UCSD-AML1 (cell line): ENCODE results near the gene NBL1.
"Not testable (repeated sequence)": the region's sequence is repeated elsewhere in the genome, so short reads cannot be mapped to it uniquely, and the experiment has no call there.

Experiments
- DNase-seq: peaks from one replicate; lab custom pipeline; 2025; ENCODE audit not compliant: unreplicated experiment; lab: John Stamatoyannopoulos, UW

NBL1 gene

DNA sequence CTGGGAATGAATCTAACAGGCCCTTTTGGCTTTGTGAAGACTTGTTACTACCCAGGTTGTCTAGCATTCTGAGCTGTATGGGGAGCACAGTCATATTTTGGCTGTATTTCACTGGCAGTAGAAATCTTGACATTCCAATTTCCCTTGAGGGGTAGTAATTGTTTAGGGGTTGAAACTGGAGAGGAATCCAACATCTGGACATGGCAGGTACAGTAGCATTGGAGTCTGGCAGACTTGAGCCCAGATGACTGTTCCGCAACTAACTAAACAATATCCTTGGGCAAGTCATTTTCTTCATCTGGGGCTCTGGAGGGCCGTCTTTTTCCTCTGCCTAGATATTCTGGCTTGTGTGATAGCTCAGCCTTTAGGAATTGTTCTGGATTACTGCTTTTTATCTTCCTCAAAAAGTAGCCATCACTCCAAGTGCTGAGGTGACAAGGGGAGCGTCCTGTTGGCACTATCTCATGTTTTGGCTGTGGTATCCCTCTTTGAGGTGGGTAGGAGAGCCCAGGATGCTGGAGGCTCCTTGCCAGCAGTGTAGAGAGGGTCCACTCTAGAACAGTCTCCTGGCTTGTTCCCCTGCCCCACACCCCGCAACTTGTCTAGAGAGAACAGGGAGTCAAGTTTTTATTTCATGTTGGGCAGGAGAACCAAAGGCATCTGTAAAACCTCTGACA, 22.7 kb upstream of the NBL1 start:
- no peak for DNase-seq

GRCh38 chr1:19622204-19622603, 21.9 kb upstream of the NBL1 start:
- no peak for DNase-seq

DNA sequence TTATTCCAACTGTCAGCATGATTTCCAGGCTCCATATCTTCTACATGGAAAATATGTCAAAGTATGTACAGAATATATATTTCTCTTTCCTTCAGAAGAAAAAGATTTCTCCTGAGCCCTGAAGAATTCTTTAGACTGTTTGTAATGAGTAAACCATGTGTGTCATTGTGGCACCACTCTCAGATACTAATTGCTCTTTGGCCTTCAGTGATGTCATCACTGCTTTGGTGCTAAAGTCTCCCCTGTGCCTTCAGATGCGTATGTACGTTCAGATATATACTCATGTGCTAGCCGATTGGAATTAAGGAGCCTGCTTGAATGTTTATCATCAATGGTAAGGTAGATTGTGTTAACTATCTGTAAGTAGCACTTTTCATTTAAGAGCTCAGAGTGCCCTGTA, 20.6 kb upstream of the NBL1 start:
- DNase-seq: no peak

GRCh38 chr1:19625291-19625937, 18.7 kb upstream of the NBL1 start:
- DNase-seq: no peak

- DNase-seq: no peak
Observed at GRCh38 chr1:19628879-19629278, 15.2 kb upstream of the NBL1 start.

- no peak for DNase-seq
Observed at GRCh38 chr1:19629357-19629756, 14.8 kb upstream of the NBL1 start.

DNA sequence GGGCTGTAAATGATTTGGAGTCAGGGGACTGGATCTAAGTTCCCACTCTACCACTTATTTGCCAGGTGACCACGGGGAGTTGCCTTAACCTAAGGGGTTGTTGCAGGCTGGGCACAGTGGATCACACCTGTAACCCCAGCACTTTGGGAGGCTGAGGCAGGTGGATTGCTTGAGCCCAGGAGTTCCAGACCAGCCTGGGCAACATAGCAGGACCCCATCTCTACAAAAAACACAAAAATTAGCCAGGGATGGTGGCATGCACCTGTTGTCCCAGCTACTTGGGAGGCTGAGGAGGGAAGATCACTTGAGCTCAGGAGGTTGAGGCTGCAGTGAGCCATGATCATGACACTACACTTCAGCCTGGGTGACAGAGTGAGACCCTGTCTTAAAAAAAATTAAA, 13.9 kb upstream of the NBL1 start:
- DNase-seq: not testable (repeated sequence)

- DNase-seq: no peak
Observed at GRCh38 chr1:19630720-19631395, 13.3 kb upstream of the NBL1 start.

- DNase-seq: no peak
Observed at GRCh38 chr1:19632211-19632610, 11.9 kb upstream of the NBL1 start.

DNA sequence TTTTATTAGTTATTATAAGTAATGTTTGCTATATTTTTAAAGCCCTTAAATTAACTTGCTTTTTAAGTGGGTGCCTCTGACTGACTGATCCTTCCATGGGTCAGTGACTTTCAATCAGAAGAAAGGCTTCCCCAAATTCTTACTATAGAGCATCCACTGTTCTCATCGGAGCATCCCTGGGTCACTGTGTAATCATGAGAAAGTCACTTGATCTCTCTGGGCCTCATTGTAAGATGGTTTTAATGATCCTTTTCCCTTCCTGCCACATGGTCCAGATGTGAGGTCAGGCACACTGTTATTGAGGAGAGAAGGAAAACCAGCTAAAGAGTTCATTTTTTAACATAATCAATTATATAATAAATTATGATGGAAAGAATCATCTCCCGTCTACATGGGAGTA, 11.0 kb upstream of the NBL1 start:
- DNase-seq: no peak

DNA sequence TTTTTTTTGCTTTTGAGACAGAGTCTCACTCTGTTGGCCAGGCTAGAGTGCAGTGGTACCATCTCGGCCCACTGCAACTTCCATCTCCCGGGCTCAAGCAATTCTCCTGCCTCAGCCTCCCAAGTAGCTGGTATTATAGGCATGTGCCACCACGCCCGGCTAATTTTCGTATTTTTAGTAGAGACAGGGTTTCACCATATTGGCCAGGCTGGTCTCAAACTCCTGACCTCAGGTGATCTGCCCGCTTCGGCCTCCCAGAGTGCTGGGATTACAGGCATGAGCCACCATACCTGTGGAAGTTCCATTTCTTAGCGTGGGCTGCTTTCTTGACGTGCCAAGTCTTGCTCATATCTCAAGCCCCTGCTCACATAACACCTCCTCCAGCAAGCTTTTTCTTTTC, 9.0 kb upstream of the NBL1 start:
- DNase-seq: not testable (repeated sequence)

DNA sequence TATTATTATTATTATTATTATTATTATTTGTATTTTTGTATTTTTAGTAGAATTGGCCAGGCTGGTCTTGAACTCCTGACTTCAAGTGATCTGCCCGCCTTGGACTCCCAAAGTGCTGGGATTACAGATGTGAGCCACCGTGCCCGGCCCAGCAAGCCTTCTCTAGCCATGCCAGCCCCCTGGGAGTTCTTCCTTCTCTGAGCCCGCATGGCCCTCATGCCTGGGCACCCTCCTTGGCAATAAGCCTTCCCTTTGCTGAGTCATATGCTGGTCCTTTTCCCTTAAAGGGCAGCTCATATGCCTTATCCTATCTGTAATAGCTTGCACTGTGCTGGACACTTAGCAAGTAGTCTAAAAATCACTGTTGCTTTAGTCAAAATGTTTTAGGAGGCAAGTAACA, 8.5 kb upstream of the NBL1 start:
- no peak for DNase-seq

- no peak for DNase-seq
Observed at GRCh38 chr1:19636065-19636464, 8.0 kb upstream of the NBL1 start.

GRCh38 chr1:19636749-19637148, 7.4 kb upstream of the NBL1 start:
- DNase-seq: not testable (repeated sequence)

- no peak for DNase-seq
Observed at GRCh38 chr1:19637606-19638005, 6.5 kb upstream of the NBL1 start.

DNA sequence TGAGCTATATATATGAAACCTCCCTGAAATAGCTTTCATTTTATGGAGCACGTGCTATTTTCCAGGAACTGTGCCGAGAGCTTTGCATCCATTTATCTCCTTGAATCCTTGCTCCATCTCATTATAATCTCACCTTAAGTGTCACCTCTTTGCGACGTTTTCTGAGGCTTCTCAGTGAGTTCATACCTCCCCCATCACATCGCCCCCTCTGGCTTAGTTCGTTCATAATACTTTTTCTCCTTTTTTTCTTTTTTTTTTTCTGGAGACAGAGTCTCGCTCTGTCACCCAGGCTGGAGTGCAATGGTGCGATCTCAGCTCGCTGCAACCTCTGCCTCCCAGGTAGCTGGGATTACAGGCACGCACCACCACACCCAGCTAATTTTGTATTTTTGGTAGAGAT, 4.9 kb upstream of the NBL1 start:
- DNase-seq: not testable (repeated sequence)

- no peak for DNase-seq
Observed at GRCh38 chr1:19639999-19640362, 4.1 kb upstream of the NBL1 start.

DNA sequence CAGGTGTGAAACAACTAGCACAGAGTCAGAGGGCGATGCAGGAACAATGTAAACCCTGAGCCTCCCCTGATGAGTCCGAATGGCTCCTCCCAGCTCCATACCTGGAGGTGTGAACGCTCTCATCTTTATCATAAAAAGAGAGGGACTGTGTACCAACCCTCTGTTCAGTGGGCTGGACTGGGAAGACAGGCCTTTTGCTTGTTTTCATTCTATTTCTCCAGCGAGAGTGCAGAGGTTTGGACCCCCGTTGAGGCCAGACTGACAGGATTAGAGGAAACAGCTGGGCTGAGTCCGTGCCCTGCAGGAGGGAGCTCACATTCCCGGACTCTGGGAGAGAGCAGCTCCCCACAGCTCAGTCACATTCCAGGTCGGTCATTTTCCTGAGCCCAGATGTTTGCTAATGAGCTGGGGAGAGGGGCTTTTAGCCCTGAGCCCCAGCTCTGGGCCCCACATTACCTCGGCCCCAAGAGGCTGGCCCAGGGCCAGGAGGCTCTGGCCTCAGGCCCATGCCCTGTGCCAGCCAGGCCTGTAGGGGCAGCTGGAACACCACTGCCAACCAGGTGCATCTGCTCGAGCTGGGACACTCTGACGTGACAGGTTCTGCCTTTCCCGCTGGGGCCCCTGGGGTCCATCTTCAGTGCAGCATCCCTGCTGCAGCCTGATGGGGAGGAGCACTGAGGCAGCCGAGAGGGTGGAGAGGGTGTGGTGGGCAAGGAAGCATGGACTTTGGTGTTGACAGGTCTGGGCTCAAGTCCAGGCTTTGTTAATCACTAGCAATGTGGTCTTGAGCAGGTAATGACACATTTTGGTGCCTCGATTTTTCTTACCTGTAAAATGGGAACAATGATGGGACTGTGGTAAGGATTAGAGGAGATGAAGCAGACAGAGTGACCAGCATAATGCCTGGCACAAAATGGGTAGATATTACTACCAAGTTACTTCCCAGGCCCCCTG, 3.5 kb upstream of the NBL1 start:
- no peak for DNase-seq

GRCh38 chr1:19643121-19643520, 990 bp upstream of the NBL1 start:
- no peak for DNase-seq

DNA sequence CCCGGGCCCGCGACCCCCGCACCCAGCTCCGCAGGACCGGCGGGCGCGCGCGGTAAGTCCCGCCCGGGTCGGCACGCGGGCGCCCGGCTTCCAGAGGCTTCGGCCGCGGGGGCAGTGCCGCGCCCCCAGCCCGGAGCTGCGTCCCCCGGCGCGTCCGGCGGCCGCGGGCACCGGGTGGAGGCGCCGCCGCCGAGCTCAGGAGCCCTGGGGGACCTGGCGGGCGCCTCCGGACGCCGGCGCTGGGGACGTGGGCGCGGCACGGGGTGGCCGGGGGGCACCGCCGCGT, 227 bp downstream of the NBL1 start:
- no peak for DNase-seq

- peak; percentile 43 for DNase-seq
Observed at GRCh38 chr1:19644681-19645410, 735 bp downstream of the NBL1 start.
